Liver (tissue), 3 donors: Measurements from ENCODE around the gene TMEM108.

ENCODE experiments used
- CTCF ChIP-seq: fragments of 150-350 bp; IDR thresholded peaks from 2 replicates; pipeline ENCODE4 v1.5.1; 2017; ENCODE audit warnings: improper control_type of control experiment, low read depth, low read length; ENCODE audit not compliant: missing input control
- MAX ChIP-seq: IDR thresholded peaks from 2 replicates; pipeline ENCODE4 v1.6.1; 2016; ENCODE audit warnings: antibody characterized with exemption
- RXRA ChIP-seq, 2 donors: IDR thresholded peaks; 2 replicates each; pipeline ENCODE4 v1.6.1; 2017 to 2018; ENCODE audit warnings: antibody characterized with exemption in 2 of 2, mild to moderate bottlenecking in 1 of 2
- TAF1 ChIP-seq: conservative IDR thresholded peaks from 2 replicates; pipeline ENCODE4 v1.6.1; 2016; ENCODE audit warnings: antibody characterized with exemption, mild to moderate bottlenecking
- TF ChIP-seq, protein P1 (sequence below): IDR thresholded peaks from 2 replicates; pipeline ENCODE4 v1.6.1; 2016; ENCODE audit warnings: antibody characterized with exemption
- donor health status: healthy.
- donor health status: healthy.

- TF ChIP-seq TAF1, result no peak
- TF ChIP-seq CTCF, result no peak
- no peak for TF ChIP-seq RXRA (IDR thresholded peaks at IDR 0.05)
- TF ChIP-seq, protein P1, sequence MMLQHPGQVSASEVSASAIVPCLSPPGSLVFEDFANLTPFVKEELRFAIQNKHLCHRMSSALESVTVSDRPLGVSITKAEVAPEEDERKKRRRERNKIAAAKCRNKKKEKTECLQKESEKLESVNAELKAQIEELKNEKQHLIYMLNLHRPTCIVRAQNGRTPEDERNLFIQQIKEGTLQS, result no peak
- TF ChIP-seq MAX, result no peak
These were observed 42.2 kb upstream of the TMEM108 start for GRCh38 chr3:132995971-132996370.
